HepG2 (cell line): ENCODE data around the gene SERTAD2. TPM values are rescaled to one million over a fixed set of nuclear protein-coding genes. Genes with fewer than 3 reads are reported as not detected.

Source experiments
- ATM ChIP-seq: fragments of 450-650 bp; IDR thresholded peaks from 2 replicates; pipeline ENCODE4 v1.7.1; 2017; ENCODE audit warnings: mild to moderate bottlenecking, borderline replicate concordance
- CCDC6 ChIP-seq: sonication (generic); formaldehyde crosslinking; IDR thresholded peaks from 2 replicates; pipeline ENCODE4 v1.8.1; 2022; ENCODE audit warnings: mild to moderate bottlenecking, missing genetic modification reagents, moderate library complexity
- CHCHD3 ChIP-seq: sonication (generic); formaldehyde crosslinking; IDR thresholded peaks from 2 replicates; pipeline ENCODE4 v1.8.0; 2022; ENCODE audit warnings: mild to moderate bottlenecking, missing genetic modification reagents, moderate library complexity
- ELF1 ChIP-seq: sonication (generic); formaldehyde crosslinking; IDR thresholded peaks from 2 replicates; pipeline ENCODE4 v1.4.0; 2020; ENCODE audit warnings: missing genetic modification reagents
- FOXC1 ChIP-seq: sonication (generic); formaldehyde crosslinking; IDR thresholded peaks from 2 replicates; pipeline ENCODE4 v1.8.0; 2022; ENCODE audit warnings: mild to moderate bottlenecking, missing genetic modification reagents, borderline replicate concordance
- FOXK2 ChIP-seq: fragments of 450-650 bp; IDR thresholded peaks from 2 replicates; pipeline ENCODE4 v1.6.1; 2016
- KDM2A ChIP-seq: sonication (generic); formaldehyde crosslinking; IDR thresholded peaks from 2 replicates; pipeline ENCODE4 v1.4.0; 2020; ENCODE audit warnings: low read depth, missing genetic modification reagents, borderline replicate concordance
- KDM6A ChIP-seq: IDR thresholded peaks from 2 replicates; pipeline ENCODE4 v1.6.1; 2016; ENCODE audit warnings: low read depth
- POGZ ChIP-seq: sonication (generic); formaldehyde crosslinking; IDR thresholded peaks from 2 replicates; pipeline ENCODE4 v1.4.0; 2020; ENCODE audit warnings: mild to moderate bottlenecking, missing genetic modification reagents
- PRMT3 ChIP-seq: sonication (generic); formaldehyde crosslinking; IDR thresholded peaks from 2 replicates; pipeline ENCODE4 v1.8.1; 2022; ENCODE audit warnings: low read depth, mild to moderate bottlenecking, moderate library complexity, missing genetic modification reagents, borderline replicate concordance
- SIN3B ChIP-seq: fragments of 150-350 bp; IDR thresholded peaks from 2 replicates; pipeline ENCODE4 v1.6.1; 2014; ENCODE audit warnings: low read length
- TFDP2 ChIP-seq: sonication (generic); formaldehyde crosslinking; IDR thresholded peaks from 2 replicates; pipeline ENCODE4 v1.4.0; 2020; ENCODE audit warnings: missing genetic modification reagents
- ZEB1 ChIP-seq: IDR thresholded peaks from 2 replicates; pipeline ENCODE4 v1.6.1; 2012; ENCODE audit warnings: mild to moderate bottlenecking, low read depth, inconsistent platforms; ENCODE audit not compliant: insufficient replicate concordance
- ZFP36 ChIP-seq: fragments of 150-350 bp; IDR thresholded peaks from 2 replicates; pipeline ENCODE4 v1.6.1; 2018; ENCODE audit warnings: borderline replicate concordance, low read length, low read depth; ENCODE audit not compliant: partially characterized antibody
- ZIK1 ChIP-seq: sonication (generic); formaldehyde crosslinking; IDR thresholded peaks from 2 replicates; pipeline ENCODE4 v1.5.0; 2020; ENCODE audit warnings: mild to moderate bottlenecking, low read depth, missing genetic modification reagents, borderline replicate concordance
- ZMAT5 ChIP-seq: sonication (generic); formaldehyde crosslinking; IDR thresholded peaks from 2 replicates; pipeline ENCODE4 v1.5.0; 2020; ENCODE audit warnings: mild to moderate bottlenecking, low read depth, missing genetic modification reagents, borderline replicate concordance
- ZNF609 ChIP-seq: sonication (generic); formaldehyde crosslinking; IDR thresholded peaks from 2 replicates; pipeline ENCODE4 v1.4.0; 2020; ENCODE audit warnings: mild to moderate bottlenecking, missing genetic modification reagents, borderline replicate concordance
- polyA plus RNA-seq, 8 experiments: library from polyadenylated mRNA; depleted of rRNA in 3 of 8; stranded (reverse) in 7 of 8; unstranded in 1 of 8; fragments of >200 nt; fragmentation: Illumina TruSeq in 4 of 8; extraction: Trizol in 4 of 8; gene quantifications; 2 replicates each; pipeline versions ENCODE4 v1.2.1 to v1.2.3, GENCODE V29; 2011 to 2016; ENCODE audit warnings: low read depth in 4 of 8, missing spikeins in 1 of 8, mixed read lengths in 1 of 8; ENCODE audit not compliant: insufficient read depth in 1 of 8
- total RNA-seq, 5 experiments: library from RNA; depleted of rRNA; stranded (reverse); fragments of >200 nt; fragmentation: Illumina TruSeq; extraction: Trizol; gene quantifications; 2 replicates each; pipeline ENCODE4 v1.2.3, GENCODE V29; 2016; ENCODE audit warnings: low read depth in 1 of 5
- TF ChIP-seq, protein P1 (sequence below): sonication (generic); formaldehyde crosslinking; IDR thresholded peaks from 2 replicates; pipeline ENCODE4 v1.5.1; 2020; ENCODE audit warnings: missing genetic modification reagents, mild to moderate bottlenecking, borderline replicate concordance

SERTAD2 gene
- total and polyA plus RNA-seq, 2 of the 13 experiments (the other 11 are each of a cell fraction or from before 2014, with no cell fraction given): 6.7 to 22.6 TPM

GRCh38 chr2:64606479-64607363 lies 47.0 kb downstream of the SERTAD2 start (continued):
- TF ChIP-seq ZMAT5 (CRISPR knock-in tag) (no peak), CHCHD3 (no peak), KDM2A (CRISPR knock-in tag) (no peak; the same call in none of the 2 replicates), POGZ (CRISPR knock-in tag) (no peak), FOXK2 (peak; percentile 71; the same call in 1 of the 2 replicates), KDM6A (no peak), PRMT3 (CRISPR knock-in tag) (no peak), TFDP2 (no peak), FOXC1 (CRISPR knock-in tag) (peak; percentile 77; the same call in 1 of the 2 replicates), ZIK1 (CRISPR knock-in tag) (no peak), ATM (no peak), SIN3B (no peak), ZFP36 (no peak), CCDC6 (no peak; the same call in 1 of the 2 replicates), ZEB1 (no peak), ZNF609 (CRISPR knock-in tag) (no peak), ELF1 (no peak; the same call in 1 of the 2 replicates)
- TF ChIP-seq, protein P1, sequence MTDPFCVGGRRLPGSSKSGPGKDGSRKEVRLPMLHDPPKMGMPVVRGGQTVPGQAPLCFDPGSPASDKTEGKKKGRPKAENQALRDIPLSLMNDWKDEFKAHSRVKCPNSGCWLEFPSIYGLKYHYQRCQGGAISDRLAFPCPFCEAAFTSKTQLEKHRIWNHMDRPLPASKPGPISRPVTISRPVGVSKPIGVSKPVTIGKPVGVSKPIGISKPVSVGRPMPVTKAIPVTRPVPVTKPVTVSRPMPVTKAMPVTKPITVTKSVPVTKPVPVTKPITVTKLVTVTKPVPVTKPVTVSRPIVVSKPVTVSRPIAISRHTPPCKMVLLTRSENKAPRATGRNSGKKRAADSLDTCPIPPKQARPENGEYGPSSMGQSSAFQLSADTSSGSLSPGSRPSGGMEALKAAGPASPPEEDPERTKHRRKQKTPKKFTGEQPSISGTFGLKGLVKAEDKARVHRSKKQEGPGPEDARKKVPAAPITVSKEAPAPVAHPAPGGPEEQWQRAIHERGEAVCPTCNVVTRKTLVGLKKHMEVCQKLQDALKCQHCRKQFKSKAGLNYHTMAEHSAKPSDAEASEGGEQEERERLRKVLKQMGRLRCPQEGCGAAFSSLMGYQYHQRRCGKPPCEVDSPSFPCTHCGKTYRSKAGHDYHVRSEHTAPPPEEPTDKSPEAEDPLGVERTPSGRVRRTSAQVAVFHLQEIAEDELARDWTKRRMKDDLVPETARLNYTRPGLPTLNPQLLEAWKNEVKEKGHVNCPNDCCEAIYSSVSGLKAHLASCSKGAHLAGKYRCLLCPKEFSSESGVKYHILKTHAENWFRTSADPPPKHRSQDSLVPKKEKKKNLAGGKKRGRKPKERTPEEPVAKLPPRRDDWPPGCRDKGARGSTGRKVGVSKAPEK: 0 out of 2 replicates have a peak, but pooled peaks have one; percentile 73
